ENCODE data around the gene FRMD4A.

FRMD4A gene

DNA sequence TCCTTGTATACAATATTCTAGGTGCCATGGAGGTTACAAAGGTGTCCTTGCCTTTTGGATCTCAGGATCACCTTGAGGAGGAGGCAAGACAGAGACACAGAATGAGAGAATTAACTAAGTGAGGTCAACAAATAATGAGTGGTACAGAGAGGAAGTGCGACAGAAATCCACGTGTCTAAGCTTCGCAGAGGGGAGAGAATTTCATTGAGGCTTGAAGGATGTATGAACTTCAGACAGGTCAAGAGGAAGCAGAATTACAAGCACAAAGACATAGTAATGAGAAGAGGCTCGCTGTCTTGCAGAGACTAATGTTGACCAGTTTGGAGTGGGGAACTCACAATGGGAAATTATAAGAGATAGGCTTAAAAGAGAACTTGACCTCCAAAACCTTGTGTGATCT lies 308.7 kb downstream of the FRMD4A start:
- TF ChIP-seq EZH2 (optimal IDR thresholded peaks at IDR 0.05; ENCODE audit: low read depth, low read length): no peak
- TF ChIP-seq, protein P1, sequence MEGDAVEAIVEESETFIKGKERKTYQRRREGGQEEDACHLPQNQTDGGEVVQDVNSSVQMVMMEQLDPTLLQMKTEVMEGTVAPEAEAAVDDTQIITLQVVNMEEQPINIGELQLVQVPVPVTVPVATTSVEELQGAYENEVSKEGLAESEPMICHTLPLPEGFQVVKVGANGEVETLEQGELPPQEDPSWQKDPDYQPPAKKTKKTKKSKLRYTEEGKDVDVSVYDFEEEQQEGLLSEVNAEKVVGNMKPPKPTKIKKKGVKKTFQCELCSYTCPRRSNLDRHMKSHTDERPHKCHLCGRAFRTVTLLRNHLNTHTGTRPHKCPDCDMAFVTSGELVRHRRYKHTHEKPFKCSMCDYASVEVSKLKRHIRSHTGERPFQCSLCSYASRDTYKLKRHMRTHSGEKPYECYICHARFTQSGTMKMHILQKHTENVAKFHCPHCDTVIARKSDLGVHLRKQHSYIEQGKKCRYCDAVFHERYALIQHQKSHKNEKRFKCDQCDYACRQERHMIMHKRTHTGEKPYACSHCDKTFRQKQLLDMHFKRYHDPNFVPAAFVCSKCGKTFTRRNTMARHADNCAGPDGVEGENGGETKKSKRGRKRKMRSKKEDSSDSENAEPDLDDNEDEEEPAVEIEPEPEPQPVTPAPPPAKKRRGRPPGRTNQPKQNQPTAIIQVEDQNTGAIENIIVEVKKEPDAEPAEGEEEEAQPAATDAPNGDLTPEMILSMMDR (IDR thresholded peaks at IDR 0.05; ENCODE audit: low read length): no peak
- no peak for TF ChIP-seq EZH2phosphoT487 (IDR thresholded peaks at IDR 0.05; ENCODE audit: low read length)
- no peaks in the 10 kb centered on the region for H3K9me3 ChIP-seq (replicated peaks; ENCODE audit: insufficient read depth, low read length)
- no peaks in the 10 kb centered on the region for H3K79me2 ChIP-seq (ENCODE audit: low read length)
- no peaks in the 10 kb centered on the region for H3K27me3 ChIP-seq (replicated peaks; ENCODE audit: insufficient read depth, low read length)
- H3K4me2 ChIP-seq (ENCODE audit: low read depth, low read length): no peak overlapping the region
- no peaks in the 10 kb centered on the region for H4K20me1 ChIP-seq (ENCODE audit: insufficient read depth, low read length)
- H3K9ac ChIP-seq (ENCODE audit: low read length): no peak overlapping the region
- no peak overlapping the region for H2AFZ ChIP-seq (ENCODE audit: low read length)
- no peaks in the 10 kb centered on the region for H3K9me2 ChIP-seq (replicated peaks; ENCODE audit: insufficient read depth, low read length)
- H3F3A ChIP-seq (ENCODE audit: insufficient read depth, low read length): no peaks in the 10 kb centered on the region
- no peaks in the 10 kb centered on the region for H3K4me1 ChIP-seq (ENCODE audit: low read length)
- H3K36me3 ChIP-seq (replicated peaks; ENCODE audit: insufficient read depth, low read length): no peaks in the 10 kb centered on the region
- DNase-seq: no peak
- H3K27ac ChIP-seq (ENCODE audit: low read length): no peak overlapping the region
- no peak overlapping the region for H3K4me3 ChIP-seq (ENCODE audit: low read length)

DNA sequence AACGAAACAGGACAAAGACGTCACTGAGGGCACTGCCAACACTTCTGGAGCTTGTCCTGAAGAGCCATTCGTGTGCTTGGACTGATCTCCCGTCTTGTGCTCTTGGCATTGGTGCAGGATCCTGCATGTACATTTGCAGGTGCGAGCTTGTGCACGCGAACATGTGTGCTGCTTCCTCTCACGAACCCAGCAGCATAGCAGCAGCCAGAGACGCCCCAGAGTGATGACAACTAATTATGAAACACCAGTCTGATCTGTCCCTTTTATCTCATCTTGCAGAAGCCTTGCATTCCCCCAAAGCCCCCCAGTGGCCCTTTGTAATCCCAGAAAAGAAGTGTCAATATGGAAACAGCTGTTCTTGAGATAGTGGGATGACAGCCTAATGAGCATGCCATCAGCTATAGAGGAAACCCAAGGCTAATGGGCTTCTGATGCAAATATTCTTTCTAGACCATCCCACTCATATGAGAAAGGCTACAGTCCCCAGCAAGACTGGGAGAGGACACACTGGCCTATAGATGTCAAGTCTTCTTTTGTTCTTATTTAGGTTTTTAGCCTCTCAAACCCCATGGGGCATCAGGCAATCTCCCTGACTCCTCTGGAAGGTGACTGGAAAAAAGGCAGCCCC lies 310.6 kb downstream of the FRMD4A start:
- Histone ChIP-seq H3F3A (ENCODE audit: insufficient read depth, low read length) (no peaks in the 10 kb centered on the region), H3K4me3 (ENCODE audit: low read length) (no peak overlapping the region), H3K27ac (ENCODE audit: low read length) (no peak overlapping the region), H2AFZ (ENCODE audit: low read length) (no peak overlapping the region), H3K9me3 (replicated peaks; ENCODE audit: insufficient read depth, low read length) (no peaks in the 10 kb centered on the region), H3K27me3 (replicated peaks; ENCODE audit: insufficient read depth, low read length) (no peaks in the 10 kb centered on the region), H3K36me3 (replicated peaks; ENCODE audit: insufficient read depth, low read length) (no peaks in the 10 kb centered on the region), H3K9me2 (replicated peaks; ENCODE audit: insufficient read depth, low read length) (no peaks in the 10 kb centered on the region), H3K4me1 (ENCODE audit: low read length) (no peaks in the 10 kb centered on the region), H4K20me1 (ENCODE audit: insufficient read depth, low read length) (no peaks in the 10 kb centered on the region), H3K79me2 (ENCODE audit: low read length) (no peaks in the 10 kb centered on the region), H3K9ac (ENCODE audit: low read length) (no peak overlapping the region), H3K4me2 (ENCODE audit: low read depth, low read length) (no peak overlapping the region)
- TF ChIP-seq EZH2phosphoT487 (IDR thresholded peaks at IDR 0.05; ENCODE audit: low read length) (no peak), EZH2 (optimal IDR thresholded peaks at IDR 0.05; ENCODE audit: low read depth, low read length) (no peak)
- TF ChIP-seq, protein P1 (IDR thresholded peaks at IDR 0.05; ENCODE audit: low read length): no peak
- DNase-seq: no peak

DNA sequence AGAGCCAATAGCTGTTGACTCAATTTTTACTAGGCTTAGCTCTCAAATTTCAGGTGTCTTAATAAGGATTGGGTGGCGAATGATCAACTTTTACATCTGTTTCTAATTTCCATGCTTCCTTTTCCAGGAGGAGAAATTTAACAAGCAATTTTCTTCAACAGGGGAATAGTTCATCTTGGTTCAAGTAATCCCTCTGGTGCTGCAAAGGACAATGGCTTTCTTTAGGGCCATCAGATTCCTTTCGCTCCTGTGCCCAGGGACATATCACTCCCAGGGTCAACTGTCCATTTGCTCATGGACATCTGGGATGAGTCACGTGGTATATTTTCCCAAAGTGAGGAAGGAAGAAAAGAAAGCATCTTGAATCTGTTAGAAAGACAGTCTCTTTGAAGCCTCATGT lies 313.3 kb downstream of the FRMD4A start:
- TF ChIP-seq, protein P1 (IDR thresholded peaks at IDR 0.05; ENCODE audit: low read length): no peak
- no peak for TF ChIP-seq EZH2phosphoT487 (IDR thresholded peaks at IDR 0.05; ENCODE audit: low read length)
- no peak for TF ChIP-seq EZH2 (optimal IDR thresholded peaks at IDR 0.05; ENCODE audit: low read depth, low read length)
- no peaks in the 10 kb centered on the region for H3F3A ChIP-seq (ENCODE audit: insufficient read depth, low read length)
- H3K9me2 ChIP-seq (replicated peaks; ENCODE audit: insufficient read depth, low read length): no peaks in the 10 kb centered on the region
- no peak overlapping the region for H3K9ac ChIP-seq (ENCODE audit: low read length)
- H4K20me1 ChIP-seq (ENCODE audit: insufficient read depth, low read length): no peaks in the 10 kb centered on the region
- H3K27ac ChIP-seq (ENCODE audit: low read length): no peak overlapping the region
- H3K4me1 ChIP-seq (ENCODE audit: low read length): no peaks in the 10 kb centered on the region
- no peaks in the 10 kb centered on the region for H3K27me3 ChIP-seq (replicated peaks; ENCODE audit: insufficient read depth, low read length)
- H3K4me2 ChIP-seq (ENCODE audit: low read depth, low read length): no peak overlapping the region
- H3K4me3 ChIP-seq (ENCODE audit: low read length): no peak overlapping the region
- no peak for DNase-seq
- H3K36me3 ChIP-seq (replicated peaks; ENCODE audit: insufficient read depth, low read length): no peaks in the 10 kb centered on the region
- H3K79me2 ChIP-seq (ENCODE audit: low read length): no peaks in the 10 kb centered on the region
- no peaks in the 10 kb centered on the region for H3K9me3 ChIP-seq (replicated peaks; ENCODE audit: insufficient read depth, low read length)
- no peak overlapping the region for H2AFZ ChIP-seq (ENCODE audit: low read length)

Data from MM.1S (cell line).